Sciatic nerve (tissue), 2 donors: Measurements from ENCODE around the gene PELI3. TPM values are rescaled to one million over a fixed set of nuclear protein-coding genes. Genes with fewer than 3 reads are reported as not detected.

ENCODE experiments used
- ATAC-seq: fragments of 200-7000 bp; cut with Tn5 transposase; one replicate; pipeline ENCODE4 v1.9.1; 2020; ENCODE audit warnings: mild to moderate bottlenecking, moderate library complexity
- DNase-seq: peaks from one replicate; pipeline ENCODE4 v3.0.0-alpha.2; 2020; ENCODE audit warnings: low spot score
- intact Hi-C: fragments of 100-400 bp; cut with DNase I; formaldehyde crosslinking; loops from one replicate; pipeline ENCODE4 v1.14.2; 2022
- total RNA-seq: library from RNA; stranded (reverse); fragmentation: NEBNext Ultra II Directional; extraction: Animal tissue kit (Norgen Biotek cat#: 25700); gene quantifications from one replicate; pipeline ENCODE4 v1.2.1, GENCODE V29; 2021
- donor health status: DM: no; HTN: no; CAD: no.
- donor health status: DM: no; HTN: no; CAD: no.

The PELI3 gene
- total RNA-seq, 1 donor from 2014 or later, result 14.8 TPM

DNA sequence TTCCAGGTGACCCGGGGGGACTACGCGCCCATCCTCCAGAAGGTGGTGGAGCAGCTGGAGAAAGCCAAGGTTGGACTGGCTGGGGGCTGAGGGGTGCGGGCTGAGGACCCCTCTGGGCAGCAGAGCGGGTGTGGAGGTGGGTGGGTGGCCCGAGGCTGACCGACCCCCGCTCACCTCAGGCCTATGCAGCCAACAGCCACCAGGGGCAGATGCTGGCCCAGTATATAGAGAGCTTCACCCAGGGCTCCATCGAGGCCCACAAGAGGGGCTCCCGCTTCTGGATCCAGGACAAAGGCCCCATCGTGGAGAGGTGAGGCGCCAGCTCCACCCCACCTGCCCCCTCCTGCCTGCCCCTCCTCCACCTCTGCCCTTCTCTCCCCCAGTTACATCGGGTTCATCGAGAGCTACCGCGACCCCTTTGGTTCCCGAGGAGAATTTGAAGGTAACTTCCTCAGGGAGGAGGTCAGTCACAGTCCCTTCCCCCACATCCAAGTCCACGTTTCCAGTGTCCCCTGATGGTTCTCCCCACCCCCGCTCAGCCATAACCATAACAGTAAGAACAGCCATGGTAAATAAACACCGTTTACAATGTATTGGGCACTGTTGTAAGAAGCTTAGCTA lies 24.7 kb downstream of the PELI3 start:
- ATAC-seq (peak; percentile 11), DNase-seq (no peak)
- intact Hi-C loops, result no loop called here

DNA sequence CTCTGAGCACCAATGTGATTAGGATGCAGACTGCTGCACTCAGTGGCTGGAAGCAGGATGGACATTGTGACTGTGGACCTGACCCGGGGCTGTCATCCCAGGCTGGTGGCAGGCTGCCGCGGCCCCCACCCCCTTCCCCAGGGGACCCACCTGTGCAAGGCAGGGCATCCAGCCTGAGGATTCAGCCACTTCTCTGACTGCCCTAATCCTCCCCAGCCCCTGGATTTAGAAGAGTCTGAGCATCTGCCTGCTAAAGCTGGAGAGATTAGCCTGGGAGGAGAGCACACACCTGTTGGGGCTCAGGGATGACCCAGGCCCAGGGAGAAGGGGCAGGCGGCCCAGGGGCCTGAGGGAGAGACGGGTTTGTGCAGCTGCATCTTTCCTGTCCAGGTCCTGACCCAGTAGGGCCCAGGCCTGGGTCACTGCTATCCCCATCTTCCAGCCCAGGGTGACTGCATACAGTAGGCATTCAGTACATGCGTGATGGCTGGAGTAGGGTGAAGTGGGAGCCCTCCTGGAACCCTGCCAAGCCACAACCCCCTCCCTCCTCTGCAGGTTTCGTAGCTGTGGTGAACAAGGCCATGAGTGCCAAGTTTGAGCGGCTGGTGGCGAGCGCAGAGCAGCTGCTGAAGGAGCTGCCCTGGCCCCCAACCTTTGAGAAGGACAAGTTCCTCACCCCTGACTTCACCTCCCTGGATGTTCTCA lies 25.6 kb downstream of the PELI3 start:
- no peak for ATAC-seq
- no peak for DNase-seq
- intact Hi-C loops, result no loop called here

DNA sequence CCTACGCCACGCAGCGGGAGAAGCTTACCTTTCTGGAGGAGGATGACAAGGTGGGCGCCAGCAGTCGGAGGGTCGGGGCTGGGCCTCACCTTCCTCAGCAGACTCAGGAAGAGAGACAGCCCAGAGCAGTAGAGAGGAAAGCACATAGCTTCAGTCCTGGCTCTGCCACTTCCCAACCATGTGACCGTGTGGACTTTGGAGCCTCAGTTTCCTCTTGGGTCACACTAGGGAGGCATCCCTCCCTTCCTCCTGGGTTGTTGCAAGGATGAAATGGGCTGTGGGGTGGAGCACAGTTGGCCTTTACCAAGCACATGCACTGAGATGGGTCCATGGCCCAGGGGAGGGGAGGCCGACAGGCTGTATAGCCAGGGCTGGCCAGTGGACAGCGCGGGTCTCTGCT lies 26.4 kb downstream of the PELI3 start:
- intact Hi-C loops, result no loop called here
- ATAC-seq (no peak), DNase-seq (no peak)

DNA sequence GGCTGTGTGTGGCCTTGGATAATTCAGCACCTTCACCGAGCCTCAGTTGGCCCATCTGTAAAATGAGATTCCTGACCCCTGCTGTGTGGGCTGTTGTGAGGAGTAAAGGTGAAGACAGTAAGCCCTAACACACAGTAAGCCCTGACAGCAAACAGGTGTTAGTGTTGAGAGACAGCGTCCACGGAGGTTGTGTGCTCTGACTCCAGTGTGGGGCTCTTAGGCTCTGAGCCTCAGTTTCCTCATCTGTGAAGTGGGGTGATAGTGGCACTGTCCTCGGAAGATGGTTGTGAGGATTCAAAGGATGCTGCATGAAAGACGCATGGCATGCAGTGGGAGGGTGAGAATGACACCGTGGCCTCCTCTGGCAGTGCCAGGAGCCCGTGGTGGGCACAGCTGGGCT lies 27.8 kb downstream of the PELI3 start:
- ATAC-seq, result no peak
- intact Hi-C loops, result no loop called here

DNA sequence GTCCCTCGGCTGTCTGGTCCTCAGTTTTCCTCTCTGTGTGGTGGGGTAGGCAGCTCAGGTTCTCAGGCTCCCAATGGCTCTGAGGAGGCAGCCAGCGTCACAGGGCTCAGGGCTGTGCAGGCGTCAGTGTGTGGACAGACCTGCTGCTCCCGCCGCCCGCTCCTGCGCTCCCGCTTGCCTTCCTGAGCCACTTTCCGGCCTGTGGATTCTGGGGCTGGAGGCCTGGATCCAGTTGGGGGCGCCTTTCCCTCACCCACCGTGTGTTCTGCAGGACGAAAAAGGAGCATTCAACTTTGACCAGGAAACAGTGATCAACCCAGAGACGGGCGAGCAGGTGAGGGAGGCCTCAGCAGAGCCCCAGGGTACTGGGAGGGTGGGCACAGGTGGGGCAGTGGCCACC lies 28.2 kb downstream of the PELI3 start:
- ATAC-seq (no peak), DNase-seq (no peak)
- intact Hi-C loops, result no loop called here

More for the DNA sequence above, 27.8 kb downstream of the PELI3 start:
- DNase-seq, result no peak

DNA sequence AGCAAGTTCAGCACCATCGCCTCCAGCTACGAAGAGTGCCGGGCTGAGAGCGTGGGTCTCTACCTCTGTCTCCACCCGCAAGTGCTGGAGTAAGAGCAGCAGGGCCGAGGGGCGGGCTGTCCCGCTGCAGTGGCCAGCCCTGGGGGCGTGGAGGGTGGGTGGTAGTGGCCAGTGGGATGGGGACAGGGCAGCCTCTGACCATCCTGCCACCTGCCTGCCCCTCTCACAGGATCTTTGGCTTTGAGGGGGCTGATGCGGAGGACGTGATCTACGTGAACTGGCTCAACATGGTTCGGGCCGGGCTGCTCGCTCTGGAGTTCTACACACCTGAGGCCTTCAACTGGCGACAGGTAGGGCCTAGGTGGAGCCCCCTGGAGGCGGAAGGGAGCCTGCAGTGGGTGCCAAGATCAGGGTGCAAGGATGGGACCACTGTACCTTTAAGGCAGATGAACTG lies 28.7 kb downstream of the PELI3 start:
- ATAC-seq, result no peak
- DNase-seq, result no peak
- intact Hi-C loops, result no loop called here

DNA sequence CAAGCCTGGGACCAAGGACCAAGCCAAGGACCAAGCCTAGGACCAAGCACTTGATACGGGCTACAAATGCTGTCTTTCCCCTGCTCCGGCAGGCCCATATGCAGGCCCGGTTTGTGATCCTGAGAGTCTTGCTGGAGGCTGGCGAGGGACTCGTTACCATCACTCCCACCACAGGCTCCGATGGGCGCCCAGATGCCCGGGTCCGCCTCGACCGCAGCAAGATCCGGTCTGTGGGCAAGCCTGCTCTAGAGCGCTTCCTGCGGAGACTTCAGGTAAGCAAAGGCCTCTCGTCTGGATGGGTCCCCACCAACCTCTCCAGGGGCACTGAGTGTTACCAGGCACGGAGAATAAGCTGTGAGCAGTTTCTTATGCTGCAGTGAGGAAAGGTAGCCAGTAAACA lies 30.5 kb downstream of the PELI3 start:
- no peak for ATAC-seq
- no peak for DNase-seq
- intact Hi-C loops, result no loop called here

DNA sequence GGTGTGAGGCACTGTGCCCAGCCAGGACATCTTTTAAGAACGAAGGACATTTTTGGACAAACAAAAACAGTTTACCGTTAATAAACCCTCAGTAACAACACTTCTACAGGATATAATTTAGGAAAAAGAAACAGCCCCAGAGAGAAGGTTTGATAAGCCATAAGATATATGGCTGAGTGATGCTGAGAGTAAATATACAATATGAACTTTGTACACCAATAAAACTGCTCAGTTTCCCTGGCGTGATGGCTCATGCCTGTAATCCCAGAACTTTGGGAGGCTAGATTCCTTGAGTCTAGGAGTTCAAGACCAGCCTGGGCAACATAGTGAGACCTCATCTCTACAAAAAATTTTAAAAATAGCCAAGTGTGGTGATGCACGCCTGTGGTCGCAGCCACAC lies 31.8 kb downstream of the PELI3 start:
- ATAC-seq (no peak), DNase-seq (no peak)
- intact Hi-C loops, result no loop called here

DNA sequence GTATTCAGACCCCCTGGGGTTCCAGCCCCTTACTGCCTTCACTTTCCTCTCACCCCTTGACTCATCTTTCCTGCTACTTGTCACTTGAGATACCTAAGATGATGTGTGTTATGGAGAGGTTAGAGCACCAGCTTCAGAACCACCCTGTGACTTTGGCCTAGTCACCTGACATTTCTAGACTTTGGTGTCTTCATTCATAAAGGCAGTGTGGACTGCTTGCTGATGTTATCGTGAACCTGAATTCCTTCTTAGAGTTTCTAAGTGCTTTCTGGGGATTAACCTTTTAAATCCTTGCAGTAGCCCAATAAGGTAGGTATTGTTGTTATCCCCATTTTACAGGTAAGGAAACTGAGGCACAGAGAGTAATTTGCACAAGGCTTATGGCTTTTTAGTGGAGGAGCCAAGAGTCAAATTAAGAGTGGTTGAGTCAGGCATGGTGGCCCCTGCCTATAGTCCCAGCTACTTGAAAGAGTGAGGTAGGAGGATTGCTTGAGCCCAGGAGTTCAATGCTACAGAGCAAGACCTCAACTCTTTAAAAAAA lies 38.6 kb downstream of the PELI3 start:
- intact Hi-C loops, result no loop called here
- DNase-seq (no peak), ATAC-seq (no peak)

DNA sequence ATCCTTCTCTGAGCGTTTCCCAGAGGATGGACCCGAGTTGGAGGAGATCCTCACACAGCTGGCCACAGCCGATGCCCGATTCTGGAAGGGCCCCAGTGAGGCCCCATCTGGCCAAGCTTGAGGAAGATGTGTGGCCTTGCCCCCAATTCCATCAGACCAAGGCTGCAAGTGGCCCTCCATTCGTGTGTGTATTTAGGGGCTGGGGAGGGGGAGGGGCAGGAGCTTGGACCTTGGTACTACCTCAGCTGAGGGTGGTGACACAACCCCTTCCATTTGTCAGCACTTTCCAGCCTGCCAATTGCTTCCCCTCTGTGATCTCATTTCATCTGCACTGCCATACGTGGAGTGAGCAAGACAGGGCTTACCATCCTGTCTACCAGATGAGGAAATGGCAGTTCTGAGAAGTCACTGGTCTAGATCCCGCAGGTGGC lies 42.4 kb downstream of the PELI3 start:
- ATAC-seq (no peak), DNase-seq (no peak)
- intact Hi-C loops, result no loop called here

DNA sequence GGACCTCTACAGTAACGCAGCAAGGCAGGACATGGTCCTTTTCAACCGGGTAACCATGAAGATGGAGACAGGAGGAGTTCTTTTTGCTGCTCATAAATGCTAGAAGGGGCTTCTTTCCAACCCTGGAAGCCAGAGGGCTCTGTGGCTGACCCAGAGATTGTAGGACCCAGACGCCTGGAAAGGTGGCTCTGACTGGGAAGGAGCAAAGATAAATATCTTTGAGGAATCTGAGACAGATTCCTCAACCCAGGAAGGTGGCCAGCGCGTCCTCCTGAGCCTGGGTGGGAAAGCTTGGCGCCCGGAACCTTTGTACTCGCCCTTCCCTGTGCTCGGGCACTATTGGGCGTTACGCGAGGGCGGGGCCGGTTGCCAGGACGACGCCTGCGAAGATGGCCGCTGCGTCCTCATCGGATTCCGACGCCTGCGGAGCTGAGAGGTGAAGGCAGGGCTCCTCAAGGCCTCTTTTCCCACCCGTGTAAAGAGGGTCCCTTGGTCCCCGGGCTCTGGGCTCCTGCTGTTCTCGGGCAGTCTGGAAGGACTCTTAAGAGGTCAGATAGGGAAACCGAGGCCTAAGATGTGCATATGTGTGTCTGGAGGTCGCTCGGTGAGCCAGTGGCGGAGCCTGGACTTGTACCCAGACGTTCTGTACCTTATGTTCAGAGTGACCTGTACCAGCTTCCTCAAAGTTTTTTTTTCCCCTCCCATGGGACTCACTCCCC lies 43.7 kb downstream of the PELI3 start, which contains the start of gene BBS1:
Gene BBS1, plus strand, starts transcription at position 365 of the 719 bp plus-strand sequence. Its CDS starts 25 bp downstream, at position 390.
- DNase-seq (peak; percentile 94), ATAC-seq (peak; percentile 98)
- intact Hi-C loops, result no loop called here

DNA sequence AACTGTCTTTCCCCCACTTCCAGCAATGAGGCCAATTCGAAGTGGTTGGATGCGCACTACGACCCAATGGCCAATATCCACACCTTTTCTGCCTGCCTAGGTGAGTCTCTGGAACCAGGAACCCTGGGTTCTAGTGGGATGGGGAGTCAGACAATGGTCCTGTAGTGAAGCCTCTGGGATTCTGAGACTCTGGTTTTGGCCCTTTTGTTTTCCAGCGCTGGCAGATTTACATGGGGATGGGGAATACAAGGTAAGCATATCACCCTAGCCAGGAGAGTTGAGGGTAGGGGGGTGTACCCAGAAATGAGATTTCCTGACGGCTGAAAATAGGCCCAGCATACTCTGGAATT lies 44.3 kb downstream of the PELI3 start:
- ATAC-seq, result no peak
- DNase-seq, result no peak
- intact Hi-C loops, result no loop called here

DNA sequence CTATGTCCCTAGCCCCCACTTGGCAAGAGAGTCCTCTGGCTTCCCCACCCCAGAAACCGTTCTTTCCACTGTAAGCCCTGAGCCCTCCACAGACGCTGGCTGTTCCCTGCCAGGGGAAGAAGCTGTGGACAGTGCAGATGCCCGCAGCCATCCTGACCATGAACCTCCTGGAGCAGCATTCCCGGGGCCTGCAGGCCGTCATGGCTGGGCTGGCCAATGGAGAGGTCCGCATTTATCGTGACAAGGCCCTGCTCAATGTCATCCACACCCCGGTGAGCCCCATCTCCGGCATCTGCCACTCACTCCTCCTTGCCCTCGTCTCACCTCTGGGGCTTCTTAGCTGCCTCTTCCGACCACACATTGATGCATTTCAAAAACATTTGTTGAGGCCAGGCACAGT lies 56.9 kb downstream of the PELI3 start:
- ATAC-seq (no peak), DNase-seq (no peak)
- intact Hi-C loops, result no loop called here

DNA sequence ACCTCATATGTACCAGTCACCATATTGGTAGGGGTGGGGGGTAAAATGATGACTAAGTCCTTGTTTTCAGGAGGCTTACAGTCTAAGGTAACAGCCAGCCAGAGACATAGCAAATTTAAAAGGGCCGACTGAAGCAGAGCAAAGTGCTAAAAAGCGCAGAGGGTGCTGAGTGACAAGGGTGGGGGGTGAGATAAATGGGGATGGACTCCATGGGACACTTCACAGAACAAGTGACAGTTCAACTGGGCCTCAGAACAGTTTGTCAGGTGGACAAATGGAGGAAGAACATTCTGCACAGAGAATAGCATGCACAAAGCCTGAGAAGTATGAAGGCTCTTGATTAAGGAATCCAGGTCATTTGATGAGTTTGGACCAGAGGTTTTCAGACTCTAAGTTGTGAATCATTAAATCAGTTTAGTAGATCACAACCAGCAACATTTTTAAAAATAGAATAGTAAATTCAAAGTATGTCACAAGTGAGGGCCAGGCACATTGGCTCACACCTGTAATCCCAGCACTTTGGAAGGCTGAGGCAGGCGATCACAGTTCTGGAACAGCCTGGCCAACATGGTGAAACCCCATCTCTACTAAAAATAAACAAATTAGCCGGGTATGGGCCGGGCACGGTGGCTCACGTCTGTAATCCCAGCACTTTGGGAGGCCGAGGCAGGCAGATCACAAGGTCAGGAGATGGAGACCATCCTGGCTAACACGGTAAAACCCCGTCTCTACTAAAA lies 57.8 kb downstream of the PELI3 start:
- ATAC-seq, result no peak
- no peak for DNase-seq
- intact Hi-C loops, result no loop called here

Other genes starting within 250 kb of the PELI3 start
- gene KLC2, start 209.2 kb upstream of the PELI3 start, total RNA-seq, result 24.6 TPM
- gene RAB1B, start 198.3 kb upstream of the PELI3 start, total RNA-seq, result 112 TPM
- gene CNIH2, start 188.7 kb upstream of the PELI3 start, total RNA-seq, result 1.3 TPM
- gene YIF1A, start 177.8 kb upstream of the PELI3 start, total RNA-seq, result 61.1 TPM
- gene TMEM151A, start 175.0 kb upstream of the PELI3 start, total RNA-seq, result 0.31 TPM
- 35.1 TPM for gene CD248, start 149.9 kb upstream of the PELI3 start, total RNA-seq
- gene RIN1, start 130.5 kb upstream of the PELI3 start, total RNA-seq, result 5.0 TPM
- 18.7 TPM for gene BRMS1, start 121.8 kb upstream of the PELI3 start, total RNA-seq
- 49.3 TPM for gene B4GAT1, start 119.3 kb upstream of the PELI3 start, total RNA-seq
- 2.3 TPM for gene SLC29A2, start 95.1 kb upstream of the PELI3 start, total RNA-seq
- gene NPAS4, start 45.9 kb upstream of the PELI3 start, total RNA-seq, result not detected
- 25.1 TPM for gene MRPL11, start 28.1 kb upstream of the PELI3 start, total RNA-seq
- gene DPP3, start 13.5 kb downstream of the PELI3 start, total RNA-seq, result 12.4 TPM
- 47.6 TPM for gene BBS1, start 43.7 kb downstream of the PELI3 start, total RNA-seq
- gene ZDHHC24, start 79.1 kb downstream of the PELI3 start, total RNA-seq, result 10.4 TPM
- 0.71 TPM for gene ACTN3, start 80.0 kb downstream of the PELI3 start, total RNA-seq
- gene CTSF, start 101.7 kb downstream of the PELI3 start, total RNA-seq, result 122 TPM
- 0.22 TPM for gene CCDC87, start 126.2 kb downstream of the PELI3 start, total RNA-seq
- 48.8 TPM for gene CCS, start 126.3 kb downstream of the PELI3 start, total RNA-seq
- gene RBM14, start 149.7 kb downstream of the PELI3 start, total RNA-seq, result 61.1 TPM
- 88.6 TPM for gene RBM4, start 171.8 kb downstream of the PELI3 start, total RNA-seq
- 23.7 TPM for gene RBM4B, start 211.0 kb downstream of the PELI3 start, total RNA-seq